Iris pigment epithelial cell (primary cell): ENCODE results near the gene LIN7B.

Experiments used
- DNase-seq: peaks from one replicate; pipeline ENCODE4 v3.0.0-alpha.2; 2011; ENCODE audit warnings: low read depth

LIN7B gene

DNA sequence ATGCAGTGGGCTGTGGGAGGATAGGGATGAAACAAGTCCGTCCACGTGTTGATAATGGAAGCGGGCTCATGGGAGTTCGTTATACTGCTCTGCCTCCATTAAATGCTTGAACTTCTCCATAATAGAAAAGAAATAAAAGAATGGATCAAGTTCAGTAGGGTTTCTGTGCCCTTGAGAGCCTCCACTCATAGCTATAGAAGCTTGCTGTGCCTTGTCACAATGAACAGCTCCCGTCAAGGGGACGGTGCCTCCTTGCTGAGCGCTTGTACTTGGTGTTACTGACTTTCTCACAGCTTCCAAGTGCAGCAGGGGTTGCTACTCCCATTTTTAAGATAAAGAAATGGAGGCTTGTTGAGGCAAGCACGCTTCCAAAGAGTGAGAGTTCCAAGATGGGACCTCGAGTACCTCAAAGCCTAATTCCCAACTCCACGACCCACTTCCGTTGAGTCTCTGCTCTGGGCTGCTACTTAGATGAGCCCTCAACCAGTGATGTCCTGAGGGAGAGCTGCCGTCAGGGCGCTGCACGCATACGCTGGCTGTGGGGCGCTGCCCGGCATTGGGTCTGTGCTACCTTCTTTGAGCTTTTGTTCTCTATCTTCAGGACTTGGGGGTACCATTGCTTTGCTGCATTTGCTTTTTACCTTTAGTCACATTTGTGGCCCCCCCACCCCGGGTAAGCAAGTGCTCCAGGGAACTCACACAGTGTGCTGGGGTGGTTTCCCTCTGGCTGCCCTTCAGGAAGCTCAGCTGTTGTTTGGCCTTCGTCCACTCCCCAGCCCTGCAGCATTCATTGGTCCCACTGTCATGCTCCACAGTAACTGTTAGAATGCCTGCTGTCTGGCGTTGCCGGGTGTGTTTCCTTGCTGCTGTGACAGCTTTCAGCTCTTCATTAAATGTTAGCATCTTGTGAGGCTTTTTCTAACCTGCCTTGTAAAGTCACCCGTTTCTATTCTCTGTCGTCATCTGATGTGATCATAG is 19.4 kb upstream of the LIN7B start:
- peak; percentile 32 for DNase-seq

DNA sequence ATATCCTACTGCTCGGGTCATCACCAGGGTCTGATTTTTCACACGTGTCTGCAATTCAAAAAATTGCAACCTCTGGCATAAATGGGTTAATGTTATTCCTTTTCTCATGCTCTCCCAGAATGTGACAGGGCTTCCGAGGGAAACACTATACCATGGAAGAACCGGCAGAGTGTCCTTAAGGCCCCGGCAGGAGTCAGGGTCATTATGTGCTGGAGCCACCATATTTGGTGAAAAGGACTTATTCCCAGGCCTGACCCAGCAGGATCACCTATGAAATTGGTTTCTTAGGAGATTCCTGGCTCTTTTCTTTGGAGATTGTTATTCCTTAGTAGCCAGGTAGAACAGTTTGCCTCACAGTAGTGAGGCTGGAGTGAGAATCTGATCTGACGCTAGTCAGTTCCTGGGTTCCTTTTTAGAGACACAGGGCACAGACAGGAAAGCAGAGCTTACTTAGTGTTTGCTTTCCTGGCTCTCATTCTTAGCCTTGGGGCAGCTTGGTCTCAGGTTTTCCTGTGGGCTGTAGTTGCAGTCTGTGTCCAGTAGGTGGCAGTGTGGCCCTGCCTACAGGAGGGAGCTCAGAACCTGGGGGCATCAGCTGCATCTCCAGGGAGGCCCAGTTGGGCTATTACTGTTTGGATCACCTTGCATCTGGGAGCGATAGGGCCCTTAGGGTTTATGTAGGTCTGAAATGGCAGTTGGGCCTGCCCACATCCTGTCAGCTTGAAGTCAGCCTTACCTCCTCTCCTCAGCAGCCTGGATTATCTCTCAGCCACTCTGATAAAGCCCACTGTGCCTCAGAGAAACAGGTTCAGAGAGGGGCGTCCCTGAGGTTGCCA is 16.5 kb upstream of the LIN7B start:
- DNase-seq, result peak; percentile 75

DNA sequence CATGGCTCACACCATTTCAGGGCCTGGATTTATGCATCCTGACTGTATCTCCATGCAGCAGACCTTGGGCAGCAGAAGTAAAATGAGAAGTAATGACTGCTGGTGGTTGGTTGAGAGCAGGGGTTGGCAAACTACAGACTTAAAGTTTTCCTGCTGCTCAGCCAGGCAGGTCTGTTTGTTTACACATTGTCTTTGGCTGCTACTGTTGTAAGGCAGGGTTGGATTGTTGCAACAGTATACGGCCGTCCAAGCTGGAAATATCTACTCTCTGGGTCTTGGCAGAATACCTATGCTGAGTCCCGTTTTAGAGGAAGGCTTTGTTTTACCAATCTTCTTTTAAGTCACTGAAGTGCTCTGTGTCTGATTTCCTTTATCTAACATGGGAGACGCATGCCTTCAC is 15.4 kb upstream of the LIN7B start:
- peak; percentile 67 for DNase-seq

DNA sequence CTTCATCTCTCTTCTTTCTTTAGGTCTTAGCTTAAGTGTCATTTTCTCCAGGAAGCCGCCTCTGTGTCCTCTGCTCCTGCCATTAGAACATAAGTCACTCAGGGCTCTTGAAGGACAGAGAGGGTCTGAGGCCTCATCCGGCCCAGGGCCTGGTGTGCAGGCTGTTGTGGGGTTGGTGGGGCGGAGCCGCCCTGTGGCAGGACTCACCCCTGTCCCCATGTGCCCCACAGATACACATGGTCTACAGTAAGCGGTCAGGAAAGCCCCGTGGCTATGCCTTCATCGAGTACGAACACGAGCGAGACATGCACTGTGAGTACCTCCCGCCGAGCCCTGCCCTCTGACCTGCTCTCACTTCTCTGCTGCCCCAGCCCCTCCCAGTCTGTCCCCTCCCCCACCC is 13.0 kb upstream of the LIN7B start:
- no peak for DNase-seq

DNA sequence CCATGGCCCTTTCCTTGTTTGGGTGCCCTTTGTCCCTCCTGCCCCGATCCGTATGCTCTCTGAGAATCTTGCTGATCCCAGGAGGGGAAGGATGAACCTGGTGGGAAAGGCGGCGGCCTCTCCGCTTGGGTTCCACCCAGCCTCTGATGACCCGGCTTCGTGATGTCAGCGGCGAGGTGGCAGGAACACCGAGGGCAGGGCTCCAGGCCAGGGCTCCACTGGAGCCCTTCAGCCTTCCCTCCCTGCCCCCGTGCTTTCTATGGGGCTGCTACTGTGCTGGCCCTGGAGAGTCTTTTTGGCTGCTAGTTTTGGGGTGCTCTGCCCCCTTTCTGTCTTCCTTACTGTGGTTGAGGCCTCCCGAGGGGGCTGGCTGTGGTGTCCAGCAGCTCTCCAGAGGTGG is 11.9 kb upstream of the LIN7B start:
- DNase-seq, result no peak

DNA sequence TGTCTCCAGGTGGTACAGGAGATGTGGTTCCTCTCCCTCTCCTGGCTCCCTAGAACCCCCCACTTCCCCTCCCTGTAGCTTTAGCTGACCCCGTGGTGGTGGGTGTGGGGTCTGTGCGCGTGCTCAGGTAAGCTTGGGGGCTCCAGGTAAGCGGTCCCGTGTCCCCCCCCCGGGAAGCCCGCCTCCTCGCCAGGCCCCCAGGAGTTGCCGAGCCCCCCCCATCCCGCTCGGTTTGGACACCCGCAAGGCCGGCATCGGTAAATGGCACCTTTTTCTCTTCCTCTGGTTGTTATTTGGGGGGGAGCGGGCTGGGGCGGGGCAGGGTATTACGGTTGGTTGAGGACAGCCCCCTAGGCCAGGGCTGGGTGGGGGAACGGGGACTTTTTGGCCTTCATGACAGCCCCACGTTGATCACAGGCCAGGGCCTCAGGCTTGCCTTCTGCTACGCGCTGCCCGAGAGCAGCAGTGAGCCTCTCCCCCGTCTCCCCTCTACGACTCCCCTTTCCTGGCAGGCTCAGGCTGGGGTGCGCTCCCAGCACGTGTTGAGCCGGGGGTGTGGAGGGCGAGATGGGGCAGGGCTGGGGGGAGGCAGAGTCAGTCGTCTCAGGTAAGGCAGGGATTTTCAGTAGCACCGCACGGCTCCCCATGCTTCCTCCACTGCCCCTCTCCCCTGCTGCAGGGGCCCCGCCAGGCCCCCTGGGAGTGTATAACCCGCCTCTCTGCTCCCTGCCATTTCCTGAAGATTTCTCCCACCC is 10.7 kb upstream of the LIN7B start:
- no peak for DNase-seq

DNA sequence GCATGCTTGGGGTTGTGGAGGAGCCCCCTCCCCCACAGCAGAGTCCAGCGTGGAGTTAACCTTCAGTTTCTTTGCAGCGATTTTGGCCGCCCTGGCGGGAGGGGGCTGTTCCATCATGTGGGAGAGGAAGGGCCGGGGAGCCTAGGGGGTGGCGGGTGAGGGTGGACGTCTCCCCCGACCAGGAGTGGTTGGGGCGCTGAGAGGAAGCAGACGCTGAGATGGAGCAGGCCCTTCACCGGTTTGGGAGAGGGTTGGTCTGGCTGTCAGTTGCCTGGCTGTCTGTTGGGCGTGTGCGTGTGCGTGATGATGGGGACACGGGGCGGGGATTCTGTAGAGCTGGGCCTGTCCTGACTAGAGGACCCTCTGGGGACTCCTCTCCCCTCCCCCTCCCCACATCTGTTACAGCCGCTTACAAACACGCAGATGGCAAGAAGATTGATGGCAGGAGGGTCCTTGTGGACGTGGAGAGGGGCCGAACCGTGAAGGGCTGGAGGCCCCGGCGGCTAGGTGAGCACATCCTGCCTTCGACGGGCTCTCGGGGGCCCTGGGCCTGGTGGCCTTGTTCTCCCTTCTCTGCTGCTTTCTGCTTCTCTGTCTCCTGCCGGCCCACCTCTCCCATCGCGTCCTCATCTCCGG is 9.8 kb upstream of the LIN7B start:
- no peak for DNase-seq

DNA sequence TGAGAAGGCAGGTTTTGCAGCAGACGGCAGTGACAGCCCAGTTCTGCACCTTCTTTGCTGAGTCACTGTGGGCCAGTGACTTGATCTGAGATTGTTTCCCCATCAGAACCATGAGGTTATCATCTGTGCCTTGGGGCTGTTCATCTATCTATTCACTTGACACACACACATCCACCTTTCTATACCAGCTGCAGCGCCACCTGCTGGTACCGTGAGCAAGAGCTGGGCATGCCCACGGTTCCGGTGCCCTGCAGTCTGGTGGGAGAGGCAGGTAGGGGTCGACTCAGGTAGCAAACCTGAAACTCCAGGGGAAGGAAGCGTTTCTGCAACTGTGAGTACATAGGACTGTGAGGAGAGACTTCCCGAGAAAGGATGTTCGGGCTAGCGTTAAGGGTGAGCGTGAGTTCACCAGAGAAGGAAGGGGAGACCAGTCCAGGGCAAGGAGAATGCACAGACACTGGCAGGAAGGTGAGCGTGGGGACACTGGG is 7.5 kb upstream of the LIN7B start:
- DNase-seq, result peak; percentile 58

DNA sequence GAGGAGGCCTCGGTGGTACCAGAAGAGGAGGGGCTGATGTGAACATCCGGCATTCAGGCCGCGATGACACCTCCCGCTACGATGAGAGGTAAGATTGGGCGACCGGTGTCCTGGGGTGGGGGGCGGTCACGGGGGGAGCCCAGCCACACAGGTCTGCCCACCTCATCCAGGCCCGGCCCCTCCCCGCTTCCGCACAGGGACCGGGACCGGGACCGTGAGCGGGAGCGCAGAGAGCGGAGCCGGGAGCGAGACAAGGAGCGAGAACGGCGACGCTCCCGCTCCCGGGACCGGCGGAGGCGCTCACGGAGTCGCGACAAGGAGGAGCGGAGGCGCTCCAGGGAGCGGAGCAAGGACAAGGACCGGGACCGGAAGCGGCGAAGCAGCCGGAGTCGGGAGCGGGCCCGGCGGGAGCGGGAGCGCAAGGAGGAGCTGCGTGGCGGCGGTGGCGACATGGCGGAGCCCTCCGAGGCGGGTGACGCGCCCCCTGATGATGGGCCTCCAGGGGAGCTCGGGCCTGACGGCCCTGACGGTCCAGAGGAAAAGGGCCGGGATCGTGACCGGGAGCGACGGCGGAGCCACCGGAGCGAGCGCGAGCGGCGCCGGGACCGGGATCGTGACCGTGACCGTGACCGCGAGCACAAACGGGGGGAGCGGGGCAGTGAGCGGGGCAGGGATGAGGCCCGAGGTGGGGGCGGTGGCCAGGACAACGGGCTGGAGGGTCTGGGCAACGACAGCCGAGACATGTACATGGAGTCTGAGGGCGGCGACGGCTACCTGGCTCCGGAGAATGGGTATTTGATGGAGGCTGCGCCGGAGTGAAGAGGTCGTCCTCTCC is 6.3 kb upstream of the LIN7B start:
- no peak for DNase-seq

DNA sequence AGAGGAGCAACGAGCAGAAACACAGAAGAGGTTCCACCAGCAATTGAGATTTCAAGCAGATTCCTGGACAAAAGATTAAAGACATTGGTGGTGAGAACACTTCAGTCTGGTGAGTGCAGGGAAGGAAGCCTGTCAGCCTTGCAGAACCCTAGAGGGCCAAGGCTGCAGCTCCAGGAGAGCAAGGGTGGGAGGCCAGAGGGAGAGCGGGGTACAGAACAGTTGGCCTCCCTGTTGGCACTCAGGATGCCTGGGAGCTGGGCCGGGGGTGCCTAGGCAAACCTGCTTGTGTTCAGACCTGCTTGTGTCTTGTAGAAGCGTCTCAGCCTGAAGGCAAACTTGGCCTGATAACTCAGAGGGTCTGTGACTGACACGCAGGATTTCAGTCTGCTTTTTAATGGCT is 5.1 kb upstream of the LIN7B start:
- no peak for DNase-seq

DNA sequence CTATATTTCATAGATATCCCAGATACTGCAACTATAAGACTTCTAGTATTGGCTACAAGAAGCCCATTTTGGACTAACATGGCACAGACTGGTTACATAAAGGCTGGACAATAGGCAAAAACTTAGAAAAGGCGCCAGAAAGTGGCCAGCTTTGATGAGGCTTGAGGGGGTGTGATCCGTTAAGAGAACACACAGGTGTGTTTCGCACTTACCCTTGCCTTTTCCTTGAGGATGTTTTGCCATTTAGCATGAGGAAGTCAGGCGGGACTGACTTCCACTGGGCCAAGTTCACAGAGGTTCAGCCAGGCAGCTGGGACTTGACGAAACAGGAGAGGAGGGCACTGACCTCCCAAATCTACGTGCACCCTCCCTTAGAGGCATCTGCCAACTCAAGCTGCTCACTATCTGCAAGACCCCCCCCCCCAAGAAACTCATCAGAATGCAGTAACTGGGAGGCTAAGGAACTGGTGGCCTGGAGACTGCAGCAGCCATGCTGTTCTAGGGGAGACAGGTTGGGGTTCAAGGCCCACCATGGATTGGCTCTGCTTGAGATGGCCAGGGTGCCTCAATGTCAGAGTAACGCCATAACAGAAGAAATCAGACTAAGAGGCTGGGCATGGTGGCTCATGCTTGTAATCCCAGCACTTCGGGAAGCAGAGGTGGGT is 4.5 kb upstream of the LIN7B start:
- no peak for DNase-seq

DNA sequence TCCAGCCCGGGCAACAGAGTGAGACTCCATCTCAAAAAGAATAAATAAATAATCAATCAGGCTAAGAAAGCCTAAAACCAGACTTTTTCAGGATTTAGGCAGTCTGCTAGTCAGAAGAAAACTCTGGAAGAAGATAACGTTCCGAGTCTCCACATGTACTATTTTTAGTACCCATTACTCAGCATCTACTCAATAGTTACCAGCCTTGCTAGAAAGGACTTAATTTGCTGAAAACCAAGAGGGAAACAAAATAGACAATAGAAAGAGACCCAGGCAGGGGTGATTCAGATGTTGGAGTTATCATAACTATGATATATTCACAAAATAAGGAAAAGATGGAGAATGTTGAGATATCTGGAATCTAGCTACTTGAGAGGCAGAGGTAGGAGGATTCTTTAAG is 3.6 kb upstream of the LIN7B start:
- peak; percentile 35 for DNase-seq

DNA sequence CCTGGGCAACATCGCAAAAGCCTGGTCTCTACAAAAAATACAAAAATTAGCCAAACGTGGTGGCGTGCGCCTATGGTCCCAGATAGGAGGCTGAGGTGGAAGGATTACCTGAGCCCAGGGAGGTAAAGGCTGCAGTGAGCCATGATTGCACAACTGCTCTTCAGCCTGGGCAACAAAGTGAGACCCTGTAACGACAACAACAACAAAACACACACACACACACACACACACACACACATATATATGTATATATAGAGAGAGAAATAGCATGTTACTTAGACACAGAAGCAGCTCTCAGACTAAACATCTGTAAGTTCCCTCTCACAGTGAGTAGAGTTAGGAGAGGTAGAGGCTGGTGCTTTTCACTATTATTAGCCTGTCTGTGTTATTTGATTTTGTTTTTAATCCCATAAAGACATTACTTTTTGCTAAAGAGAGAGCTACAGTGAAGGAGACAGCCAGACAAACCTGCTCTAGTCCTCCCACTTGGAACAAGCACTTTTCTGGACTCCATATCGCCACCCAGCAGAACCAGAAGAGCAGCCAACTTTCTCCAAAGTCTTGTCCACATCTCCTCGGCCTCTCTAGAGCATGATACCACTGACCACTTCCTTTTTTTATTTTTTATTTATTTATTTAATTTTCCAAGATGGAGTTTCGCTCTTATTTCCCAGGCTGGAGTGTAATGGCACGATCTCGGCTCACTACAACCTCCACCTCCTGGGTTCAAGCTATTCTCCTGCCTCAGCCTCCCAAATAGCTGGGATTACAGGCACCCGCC is 2.8 kb upstream of the LIN7B start:
- DNase-seq, result no peak

DNA sequence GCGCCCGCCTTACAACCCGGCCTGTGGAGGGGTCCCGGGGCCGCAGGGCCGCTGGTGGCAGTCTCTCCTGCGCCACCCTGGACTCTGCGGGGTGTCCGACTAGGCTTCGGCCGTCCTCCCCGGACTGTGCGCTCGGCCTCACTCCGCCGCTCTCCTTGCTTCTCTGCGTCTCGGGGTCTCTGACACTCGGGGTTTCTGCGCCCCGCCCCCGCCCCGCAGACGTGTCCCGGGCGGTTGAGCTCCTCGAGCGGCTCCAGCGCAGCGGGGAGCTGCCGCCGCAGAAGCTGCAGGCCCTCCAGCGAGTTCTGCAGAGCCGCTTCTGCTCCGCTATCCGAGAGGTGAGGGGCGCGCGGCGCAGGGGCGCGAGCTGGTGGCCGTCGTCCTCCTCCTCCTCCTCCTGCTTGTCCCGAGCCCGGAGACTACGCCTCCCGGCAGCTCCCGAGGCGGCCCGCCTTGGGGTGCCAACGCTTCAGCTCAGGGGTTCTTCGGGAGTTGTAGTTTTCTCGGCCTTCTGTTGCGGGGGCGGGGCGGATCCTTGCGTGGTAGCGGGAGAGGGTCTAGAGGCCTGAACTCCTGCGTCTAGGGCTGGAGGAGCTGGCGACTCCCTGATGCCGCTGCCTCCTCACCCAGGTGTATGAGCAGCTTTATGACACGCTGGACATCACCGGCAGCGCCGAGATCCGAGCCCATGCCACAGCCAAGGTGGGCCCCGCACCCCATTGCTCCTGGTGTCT is 627 bp downstream of the LIN7B start:
- peak; percentile 55 for DNase-seq

DNA sequence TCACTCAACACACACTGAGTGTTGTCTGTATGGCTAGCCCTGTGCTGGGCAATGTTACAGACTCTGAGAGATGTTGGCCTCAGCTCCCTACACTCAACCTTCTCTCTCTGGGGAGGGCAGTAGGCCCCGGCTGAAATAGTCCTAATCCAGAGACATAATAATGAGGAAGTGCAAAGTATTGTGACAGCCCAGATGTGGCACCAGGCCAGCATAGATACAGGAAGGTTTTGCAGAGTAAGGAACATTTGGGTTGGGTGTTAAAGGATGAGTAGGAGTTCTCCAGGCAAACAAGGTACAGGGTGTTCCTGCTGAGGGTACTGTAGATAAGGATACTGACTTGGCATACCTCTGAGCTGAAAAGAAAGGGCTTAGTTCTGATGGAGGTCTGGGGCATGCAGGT is 2.4 kb downstream of the LIN7B start:
- no peak for DNase-seq

DNA sequence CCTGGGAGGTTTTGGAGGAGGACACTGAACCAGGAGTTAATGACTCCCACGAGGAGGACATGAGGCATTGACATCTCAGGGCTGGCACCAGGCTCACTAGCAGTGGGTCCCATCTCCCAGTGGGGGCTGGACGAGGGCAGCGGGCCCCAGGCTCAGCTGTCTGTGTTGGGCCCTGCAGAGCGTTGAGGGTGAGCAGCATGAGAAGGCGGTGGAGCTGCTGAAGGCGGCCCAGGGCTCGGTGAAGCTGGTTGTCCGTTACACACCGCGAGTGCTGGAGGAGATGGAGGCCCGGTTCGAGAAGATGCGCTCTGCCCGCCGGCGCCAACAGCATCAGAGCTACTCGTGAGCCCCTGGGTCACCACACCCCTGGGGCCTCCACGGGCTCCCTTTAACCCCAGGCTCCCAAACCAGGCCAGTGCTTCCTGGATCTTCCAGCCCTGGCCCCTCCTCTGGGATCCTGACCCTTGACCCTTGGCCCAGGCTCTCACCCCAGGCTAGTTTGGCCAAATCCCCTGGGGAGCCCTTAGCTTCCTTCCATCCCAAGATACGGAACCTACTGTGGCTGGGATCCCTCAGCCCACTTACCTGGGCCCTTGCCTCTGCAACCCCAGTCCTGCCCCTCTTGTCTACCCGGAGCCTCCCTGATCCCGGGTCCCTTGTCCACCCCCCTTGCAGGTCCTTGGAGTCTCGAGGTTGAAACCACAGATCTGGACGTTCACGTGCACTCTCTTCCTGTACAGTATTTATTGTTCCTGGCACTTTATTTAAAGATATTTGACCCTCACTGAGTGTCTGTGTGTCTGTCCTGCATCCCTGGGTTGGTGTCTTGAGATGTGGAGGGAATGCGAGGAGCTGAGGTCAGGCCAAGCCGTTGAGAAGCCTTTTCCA is 3.8 kb downstream of the LIN7B start:
- DNase-seq, result no peak

DNA sequence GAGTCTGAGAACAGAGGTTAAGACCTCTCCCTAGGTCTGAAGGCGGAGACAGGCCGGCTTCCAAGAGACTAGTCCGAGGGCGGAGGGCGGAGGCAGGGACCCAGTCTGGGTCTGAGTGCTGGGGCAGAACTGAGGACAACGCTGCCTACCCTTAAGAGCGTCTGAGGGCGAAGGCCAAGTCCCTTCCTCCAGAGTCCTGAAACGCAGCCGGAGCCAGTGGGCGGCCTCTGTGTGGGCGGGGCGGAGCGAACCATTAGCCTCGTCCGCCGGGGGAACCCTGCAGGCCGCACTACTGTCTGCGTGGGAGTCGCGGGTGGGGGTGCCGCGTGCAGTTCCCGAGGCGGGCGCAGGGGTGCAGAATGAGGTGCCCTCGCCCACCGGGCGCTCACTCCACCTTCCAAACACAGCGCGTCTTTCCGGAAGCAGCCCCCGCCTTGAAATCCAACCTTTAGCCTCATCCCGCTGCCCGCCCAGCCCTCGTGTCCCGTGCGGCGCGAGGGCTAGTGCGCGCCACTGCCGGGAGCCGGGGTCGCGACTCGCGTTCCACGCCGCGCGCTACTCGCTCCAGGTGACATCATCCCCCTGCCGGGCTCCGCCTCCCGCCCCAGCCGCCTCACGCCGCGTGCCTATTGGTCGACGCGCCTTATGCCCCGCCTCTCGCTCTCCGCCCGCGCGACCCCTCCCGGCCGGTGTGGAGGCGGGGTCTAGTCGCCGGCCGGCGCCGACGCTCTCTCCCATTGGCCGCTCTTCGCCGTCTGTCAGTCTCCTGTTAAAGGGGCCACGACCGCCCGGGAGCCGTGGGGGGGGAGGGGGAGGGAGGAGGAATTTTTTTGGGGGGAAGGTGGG is 4.6 kb downstream of the LIN7B start, which contains the start of gene C19orf73:
Gene C19orf73 (minus strand): TSS at position 579 of the 846 bp plus-strand sequence. CDS start 121 bp downstream, at position 458.
- DNase-seq, result peak; percentile 95
